Panc1 (cell line): ENCODE results near the gene HHAT. TPM values are rescaled to one million over a fixed set of nuclear protein-coding genes. Genes with fewer than 3 reads are reported as not detected.

Experiments used
- ATAC-seq: fragments of 200-7000 bp; cut with Tn5 transposase; 2 replicates; pipeline ENCODE4 v1.9.1; 2020; ENCODE audit warnings: mild to moderate bottlenecking, moderate library complexity
- BruUV-seq: library from RNA; stranded (reverse); fragments of 400-500 nt; replicated peaks from 2 replicates; lab custom pipeline; 2021; lab: Mats Ljungman, UMichigan
- CTCF ChIA-PET: fragments of 300-600 bp; sonication (Branson Sonifier 250); formaldehyde crosslinking; loops from one replicate; lab custom pipeline; 2022; ENCODE audit warnings: antibody characterized with exemption; lab: Charles Lee
- POLR2A ChIA-PET: fragments of 300-600 bp; sonication (Branson Sonifier 250); formaldehyde crosslinking; loops from one replicate; lab custom pipeline; 2022; ENCODE audit warnings: antibody characterized with exemption; lab: Charles Lee
- DNase-seq: peaks from one replicate; pipeline ENCODE4 v3.0.0-alpha.2; 2010; ENCODE audit warnings: low read depth, low spot score
- H3K27ac ChIP-seq: 2 replicates; pipeline ENCODE4 v1.5.1; 2011; ENCODE audit warnings: mild to moderate bottlenecking, low read length, inconsistent platforms
- H3K27me3 ChIP-seq: fragments of 200-500 bp; sonication (Bioruptor generic); 2 replicates; pipeline ENCODE4 v1.6.0; 2014; ENCODE audit warnings: low read length, inconsistent platforms; ENCODE audit not compliant: control insufficient read depth, insufficient read depth
- H3K36me3 ChIP-seq: fragments of 200-500 bp; sonication (Bioruptor generic); 2 replicates; pipeline ENCODE4 v1.5.1; 2014; ENCODE audit warnings: inconsistent platforms, mild to moderate bottlenecking, low read length, moderate library complexity; ENCODE audit not compliant: control insufficient read depth, insufficient read depth
- H3K4me1 ChIP-seq: 2 replicates; pipeline ENCODE4 v1.5.1; 2011; ENCODE audit warnings: inconsistent platforms, mild to moderate bottlenecking, low read length, moderate library complexity; ENCODE audit not compliant: control insufficient read depth, insufficient read depth
- H3K4me3 ChIP-seq, 2 experiments: 2 replicates each; pipeline ENCODE4 v1.5.1; 2011 to 2012; ENCODE audit warnings: low read depth in 2 of 2, low read length in 2 of 2, mild to moderate bottlenecking in 2 of 2, inconsistent platforms in 1 of 2, moderate library complexity in 1 of 2
- H3K9me3 ChIP-seq: fragments of 200-500 bp; sonication (Bioruptor generic); 2 replicates; pipeline ENCODE4 v1.5.1; 2014; ENCODE audit warnings: low read depth, mild to moderate bottlenecking, inconsistent platforms, low read length, moderate library complexity; ENCODE audit not compliant: control insufficient read depth, insufficient read depth
- CTCF ChIP-seq: fragments of 450-650 bp; IDR thresholded peaks from 2 replicates; pipeline ENCODE4 v1.5.1; 2017; ENCODE audit warnings: mild to moderate bottlenecking
- POLR2AphosphoS5 ChIP-seq: IDR thresholded peaks from 2 replicates; pipeline ENCODE4 v1.6.1; 2012; ENCODE audit warnings: mild to moderate bottlenecking, low read depth, low read length, moderate library complexity
- REST ChIP-seq, 2 experiments: IDR thresholded peaks; 2 replicates each; pipeline ENCODE4 v1.6.1; 2011 to 2012; ENCODE audit warnings: low read depth in 2 of 2, control low read depth in 1 of 2, low read length in 1 of 2, mild to moderate bottlenecking in 1 of 2, moderate library complexity in 1 of 2; ENCODE audit not compliant: insufficient read depth in 1 of 2
- SIN3A ChIP-seq: IDR thresholded peaks from 2 replicates; pipeline ENCODE4 v1.6.1; 2012; ENCODE audit warnings: low read depth, mild to moderate bottlenecking, low read length, moderate library complexity, borderline replicate concordance; ENCODE audit not compliant: insufficient read depth
- TCF7L2 ChIP-seq: IDR thresholded peaks from 2 replicates; pipeline ENCODE4 v1.6.1; 2011; ENCODE audit warnings: mild to moderate bottlenecking, low read depth, low read length, inconsistent platforms
- in situ Hi-C: cut with HindIII; loops from 2 replicates; pipeline ENCODE4 v1.10.0; 2016; ENCODE audit warnings: low sequenced_read_pairs, low pct_unique_long_range_greater_than_20kb
- intact Hi-C: fragments of 100-400 bp; cut with micrococcal nuclease; formaldehyde crosslinking; loops from one replicate; pipeline ENCODE4 v1.10.0; 2022; ENCODE audit not compliant: unreplicated experiment
- total RNA-seq: library from RNA; stranded (reverse); gene quantifications from one replicate; pipeline ENCODE4 v1.2.1, GENCODE V29; 2021; ENCODE audit not compliant: unreplicated experiment

HHAT gene
- total RNA-seq, 1 experiment from 2014 or later = 2.3 TPM

- DNase-seq = no peak
These were observed 366.3 kb downstream of the HHAT start for GRCh38 chr1:210695026-210695425.

DNA sequence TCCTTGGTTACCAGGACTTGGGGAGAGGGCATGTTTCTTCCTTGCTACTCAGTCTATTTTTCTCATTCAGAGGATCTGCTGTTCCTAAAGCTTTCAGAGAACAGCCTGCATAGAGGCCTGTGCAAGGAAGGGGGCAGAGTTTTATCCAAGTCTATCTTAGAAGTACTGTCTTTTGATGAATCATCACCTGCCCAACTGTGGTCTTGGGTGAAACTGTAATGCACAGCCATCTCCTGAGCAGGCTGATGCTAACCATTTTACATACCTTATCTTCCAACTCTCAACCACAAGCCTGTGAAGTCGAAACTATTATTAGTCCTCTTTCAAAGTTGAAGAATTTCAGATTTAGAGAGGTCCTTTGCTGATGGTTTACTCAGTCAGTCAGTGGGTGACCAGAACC, 368.0 kb downstream of the HHAT start:
- ChIA-PET POLR2A (no interaction called here), CTCF (no interaction called here)
- Histone ChIP-seq H3K27me3 (no peaks in the 10 kb centered on the region; the same call in 1 of the 2 replicates), H3K4me1 (no peaks in the 10 kb centered on the region), H3K36me3 (no peaks in the 10 kb centered on the region), H3K4me3 (no peak overlapping the region), H3K9me3 (no peaks in the 10 kb centered on the region), H3K27ac (no peak overlapping the region)
- ATAC-seq (no peak), DNase-seq (no peak)
- in situ Hi-C loops (no loop called here), intact Hi-C loops (no loop called here)
- BruUV-seq = no TSS peak
- TF ChIP-seq SIN3A (no peak), TCF7L2 (no peak), CTCF (no peak), POLR2AphosphoS5 (no peak), REST (IDR thresholded peaks at IDR 0.05; ENCODE audit: insufficient read depth in 1 of 2, low read depth in 2 of 2, low read length in 1 of 2) (no peak)

More at GRCh38 chr1:210695026-210695425, 366.3 kb downstream of the HHAT start:
- ChIA-PET POLR2A (no interaction called here), CTCF (interaction anchor here (0.5 kb wide), 1 partner anchor 70 kb away, joined by 8 read pairs; no protein-coding TSS in a partner anchor)
- no peaks in the 10 kb centered on the region; the same call in 1 of the 2 replicates for H3K27me3 ChIP-seq
- no peaks in the 10 kb centered on the region for H3K4me1 ChIP-seq
- intact Hi-C loops = no loop called here
- TF ChIP-seq TCF7L2 (no peak), SIN3A (no peak), REST (IDR thresholded peaks at IDR 0.05; ENCODE audit: insufficient read depth in 1 of 2, low read depth in 2 of 2, low read length in 1 of 2) (no peak), POLR2AphosphoS5 (no peak), CTCF (no peak)
- no peak overlapping the region for H3K27ac ChIP-seq
- H3K36me3 ChIP-seq = no peaks in the 10 kb centered on the region
- in situ Hi-C loops = no loop called here
- H3K9me3 ChIP-seq = no peaks in the 10 kb centered on the region
- no TSS peak for BruUV-seq
- ATAC-seq = no peak
- no peak overlapping the region for H3K4me3 ChIP-seq
